ENCODE data around the gene CAGE1.

The CAGE1 gene

DNA sequence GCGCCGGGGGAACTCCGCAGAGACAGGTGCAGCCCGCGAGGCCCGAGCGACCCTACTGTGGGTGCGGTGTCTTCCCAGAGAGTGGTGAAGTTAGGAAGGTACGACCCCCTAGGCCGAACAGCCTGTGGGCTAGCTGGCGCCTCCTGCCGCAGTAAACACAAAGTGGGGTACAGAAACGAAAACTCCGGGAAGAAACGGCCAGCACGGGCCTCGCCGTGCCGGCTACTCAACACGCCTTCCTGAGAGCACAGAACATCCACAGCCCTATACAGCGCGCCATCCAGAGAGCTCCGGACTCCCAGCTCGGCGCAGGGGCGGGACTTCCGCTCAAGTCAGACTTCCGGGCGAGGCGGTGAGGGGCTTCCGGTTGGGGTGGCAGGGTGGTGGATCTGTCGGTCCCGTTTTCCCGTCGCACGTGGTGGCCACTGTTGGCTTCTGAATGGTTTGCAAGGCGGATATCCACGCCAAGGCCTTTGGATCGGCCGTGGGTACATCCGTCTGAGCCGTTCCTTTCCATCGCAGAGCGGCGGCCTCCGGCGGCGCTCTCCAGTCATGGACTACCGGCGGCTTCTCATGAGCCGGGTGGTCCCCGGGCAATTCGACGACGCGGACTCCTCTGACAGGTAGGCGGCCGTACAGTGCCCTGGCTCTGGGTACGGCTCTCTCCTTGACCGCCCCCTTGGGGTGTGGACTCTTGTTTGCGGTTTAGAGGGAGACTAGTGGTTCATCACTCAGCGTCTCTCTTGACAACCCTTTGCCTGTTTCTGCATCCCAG, at the start of gene CAGE1, which contains the start of gene RIOK1:
Gene CAGE1 (minus strand): TSS at position 292 of the 775 bp plus-strand sequence. CDS start 2,569 bp downstream, outside the sequence.
Gene RIOK1 (plus strand): TSS at position 358 of the 775 bp plus-strand sequence. CDS start 195 bp downstream, at position 553.
- DNase-seq (ENCODE audit: low read depth in 2 of 2), result peak; percentile 93

DNA sequence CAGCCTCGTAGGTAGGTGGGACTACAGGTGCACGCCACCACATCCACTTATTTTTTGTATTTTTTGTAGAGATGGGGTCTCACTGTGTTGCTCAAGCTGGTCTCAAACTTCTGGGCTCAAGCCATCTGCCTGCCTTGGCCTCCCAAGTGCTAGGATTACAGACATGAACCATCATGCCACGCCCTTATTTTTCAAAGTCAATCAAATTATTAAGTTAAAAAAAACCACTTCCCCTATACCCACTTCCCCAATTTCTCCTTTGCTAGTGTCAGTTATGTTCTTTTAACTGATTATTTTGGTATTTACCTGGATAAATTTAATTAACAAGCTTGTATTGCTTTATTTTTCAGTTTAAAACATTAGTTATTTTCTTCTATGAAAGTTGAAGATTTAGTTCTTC, 49.7 kb upstream of the CAGE1 start:
- no peak for DNase-seq (ENCODE audit: low read depth in 2 of 2)

DNA sequence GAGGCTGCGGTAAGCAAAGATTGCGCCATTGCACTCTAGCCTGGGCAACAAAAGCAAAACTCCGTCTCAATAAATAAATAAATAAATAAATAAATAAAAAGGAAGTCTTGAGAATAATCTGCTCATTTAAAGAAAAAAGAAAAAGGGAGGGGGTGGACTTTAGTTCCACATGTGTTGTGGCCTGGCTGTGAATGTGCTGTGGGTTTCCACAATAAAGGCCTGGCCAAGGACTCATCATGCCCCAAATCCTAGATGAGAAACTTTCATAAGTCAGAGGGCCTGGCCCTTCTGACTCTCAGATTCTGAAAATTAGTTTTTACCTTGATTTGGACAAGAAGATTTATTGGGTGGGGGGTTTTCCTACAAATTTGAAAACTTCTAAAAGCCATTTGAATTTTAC, 48.5 kb upstream of the CAGE1 start:
- DNase-seq (ENCODE audit: low read depth in 2 of 2), result no peak

DNA sequence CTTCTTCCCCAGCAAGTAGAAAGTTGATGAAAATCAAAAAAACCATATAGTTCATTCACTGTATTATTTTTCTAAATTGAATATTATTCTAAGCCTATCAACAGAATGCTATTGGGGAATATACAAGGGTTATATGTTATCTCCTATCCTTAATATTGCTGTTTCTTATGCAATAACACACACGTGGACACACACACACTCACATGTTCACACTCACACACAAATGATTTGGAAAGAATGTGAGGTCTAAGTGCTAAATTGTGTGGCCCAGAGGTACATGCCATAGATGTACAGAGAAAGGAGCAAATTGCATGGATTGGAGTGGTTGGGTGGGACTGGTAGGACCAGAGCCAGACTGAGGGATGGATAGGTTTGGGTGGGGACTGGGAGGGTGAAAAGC, 45.1 kb upstream of the CAGE1 start:
- DNase-seq (ENCODE audit: low read depth in 2 of 2), result no peak

DNA sequence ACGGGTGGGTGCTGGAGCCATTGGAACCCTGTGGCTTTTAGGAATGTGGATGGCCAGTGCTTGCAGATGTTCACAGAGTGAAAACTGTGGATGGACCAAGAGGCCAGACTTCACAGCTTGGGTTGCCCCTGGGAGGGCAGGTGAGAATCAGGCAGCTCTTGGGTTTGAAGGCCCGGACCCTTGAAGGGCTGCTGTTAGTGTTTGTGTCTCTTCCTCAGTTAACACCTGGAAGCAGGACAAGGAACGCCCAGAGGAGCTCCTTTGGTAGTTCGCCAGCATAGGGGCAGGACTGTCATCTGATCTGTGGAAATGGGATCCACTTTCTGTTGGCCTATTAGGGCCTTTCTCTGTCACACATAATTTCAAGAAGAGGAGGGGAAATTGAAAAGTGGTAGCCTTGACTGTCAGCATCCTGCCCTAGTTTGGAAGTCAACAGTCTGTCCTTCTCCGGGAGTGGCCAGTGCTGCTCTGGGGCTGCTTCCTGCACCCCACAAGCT, 43.6 kb upstream of the CAGE1 start:
- DNase-seq (ENCODE audit: low read depth in 2 of 2), result no peak

DNA sequence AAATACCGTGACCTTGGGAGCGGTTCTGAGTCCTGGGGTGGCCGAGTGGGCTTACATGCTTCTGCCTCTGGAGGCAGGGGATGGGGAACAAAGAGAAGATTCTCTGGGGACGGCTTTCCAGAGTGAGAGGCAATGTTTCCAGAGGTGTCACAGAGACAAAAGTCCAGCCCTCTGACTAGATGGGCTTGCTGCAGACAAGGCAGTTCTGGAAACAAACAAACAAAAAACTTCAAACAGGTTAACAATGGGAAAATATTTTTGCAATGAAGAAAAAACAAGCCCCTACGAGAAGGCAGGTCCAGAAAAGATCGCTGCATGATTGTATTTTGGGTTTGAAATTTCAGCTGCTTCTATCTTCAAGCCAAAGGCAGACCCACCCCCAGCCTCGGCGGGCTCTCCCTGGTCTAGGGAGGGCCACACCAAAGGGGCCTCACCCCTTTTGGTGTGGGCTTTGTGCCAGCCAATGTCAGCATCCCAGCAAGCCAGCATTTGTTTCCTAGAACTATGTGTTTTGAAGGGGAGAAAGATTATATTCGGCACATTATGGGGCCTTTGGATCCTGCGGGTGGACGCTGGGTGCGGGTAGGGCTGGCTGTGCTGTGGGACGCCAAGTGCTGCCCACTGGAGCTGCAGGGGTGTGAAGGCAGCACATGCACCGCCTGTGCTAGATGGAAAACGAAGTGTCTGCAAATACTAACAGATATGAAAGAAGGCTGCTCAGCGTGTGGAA, 43.0 kb upstream of the CAGE1 start:
- DNase-seq (ENCODE audit: low read depth in 2 of 2), result no peak

DNA sequence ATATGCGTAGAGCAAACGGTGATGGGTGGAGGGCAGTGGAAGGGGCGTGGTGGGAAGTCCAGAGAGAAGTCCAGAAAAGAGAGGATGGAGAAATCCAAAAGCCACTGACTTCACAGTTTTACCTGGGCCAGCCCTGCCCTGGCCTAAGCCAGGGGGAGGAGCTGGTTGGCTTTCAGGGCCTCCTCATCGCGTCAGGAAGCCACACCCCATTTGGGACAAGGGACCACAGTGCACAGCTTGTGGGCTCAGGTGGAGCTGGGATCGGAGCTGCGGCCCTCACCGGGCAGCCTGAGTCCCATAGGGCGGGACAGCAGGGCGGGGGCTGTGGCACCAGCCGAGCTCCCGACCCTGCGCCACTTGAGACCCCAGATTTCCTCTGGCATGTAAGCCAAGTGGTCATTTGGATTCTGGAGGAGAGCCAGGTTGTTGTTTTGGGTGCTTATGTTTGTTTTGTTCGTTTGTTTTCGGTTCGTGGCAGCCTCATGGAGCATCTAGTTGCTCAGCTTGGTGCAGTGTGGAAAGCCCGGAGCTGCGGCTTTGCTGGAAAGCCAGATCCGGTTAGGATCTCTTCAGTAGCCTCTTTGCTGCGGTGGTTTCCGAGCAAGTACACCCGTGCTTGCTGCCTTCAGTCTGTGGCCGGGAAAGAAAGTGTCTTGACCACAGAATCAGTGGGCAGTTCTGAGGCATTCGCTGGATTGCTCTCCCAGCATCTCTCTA, 42.3 kb upstream of the CAGE1 start:
- no peak for DNase-seq (ENCODE audit: low read depth in 2 of 2)

DNA sequence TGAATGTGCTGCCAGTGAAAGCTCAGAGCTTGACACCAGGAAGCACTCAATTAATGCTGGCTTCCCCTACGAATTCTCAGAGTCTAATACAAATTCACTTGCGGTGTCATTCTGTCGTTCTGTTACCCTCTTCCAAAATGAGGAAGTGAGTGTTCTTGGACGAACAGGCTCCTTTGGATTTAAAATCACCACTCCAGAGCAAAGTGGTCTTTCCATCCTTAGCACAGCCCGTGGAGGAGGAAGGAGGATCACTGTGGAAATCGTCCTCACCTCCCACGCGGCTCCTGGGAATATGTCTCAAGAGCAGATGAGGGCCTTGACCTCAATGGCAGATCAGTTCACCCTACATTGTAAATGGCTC, 41.8 kb upstream of the CAGE1 start:
- DNase-seq (ENCODE audit: low read depth in 2 of 2), result no peak

DNA sequence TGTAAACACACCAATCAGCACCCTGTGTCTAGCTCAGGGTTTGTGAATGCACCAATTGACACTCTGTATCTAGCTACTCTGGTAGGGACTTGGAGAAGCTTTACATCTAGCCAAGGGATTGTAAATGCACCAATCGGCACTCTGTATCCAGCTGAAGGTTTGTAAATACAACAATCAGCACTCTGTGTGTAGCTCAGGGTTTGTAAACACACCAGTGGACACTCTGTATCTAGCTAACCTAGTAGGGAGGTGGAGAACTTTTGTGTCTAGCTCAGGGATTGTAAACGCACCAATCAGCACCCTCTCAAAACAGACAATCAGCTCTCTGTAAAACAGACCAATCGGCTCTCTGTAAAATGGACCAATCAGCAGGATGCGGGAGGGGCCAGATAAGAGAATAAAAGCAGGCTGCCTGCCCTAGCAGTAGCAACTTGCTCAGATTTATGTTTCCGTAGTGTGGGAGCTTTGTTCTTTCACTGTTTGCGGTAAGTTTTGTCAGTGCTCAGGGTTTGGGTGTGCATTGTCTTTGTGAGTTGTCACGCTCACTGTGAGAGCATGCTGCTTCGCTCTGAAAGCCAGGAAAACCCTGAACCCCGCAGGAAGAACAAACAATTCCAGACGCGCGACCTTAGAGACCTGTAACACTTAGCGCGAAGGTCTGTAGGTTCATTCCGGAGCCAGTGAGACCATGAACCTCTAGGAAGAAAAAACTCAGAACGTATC, 37.1 kb upstream of the CAGE1 start:
- no peak for DNase-seq (ENCODE audit: low read depth in 2 of 2)

DNA sequence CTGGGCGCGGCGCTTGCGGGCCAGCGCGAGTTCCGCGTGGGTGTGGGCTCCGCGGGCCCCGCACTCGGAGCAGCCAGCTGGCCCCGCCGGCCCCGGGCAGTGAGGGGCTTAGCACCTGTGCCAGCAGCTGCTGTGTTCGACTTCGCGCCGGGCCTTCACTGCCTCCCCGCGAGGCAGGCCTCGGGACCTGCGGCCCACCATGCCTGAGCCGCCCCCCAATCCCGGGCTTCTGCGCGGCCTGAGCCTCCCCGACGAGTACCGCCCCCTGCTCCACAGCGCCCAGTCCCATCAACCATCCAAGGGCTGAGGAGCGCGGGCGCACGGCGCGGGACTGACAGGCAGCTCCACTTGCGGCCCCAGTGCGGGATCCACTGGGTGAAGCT, 36.3 kb upstream of the CAGE1 start:
- no peak for DNase-seq (ENCODE audit: low read depth in 2 of 2)

DNA sequence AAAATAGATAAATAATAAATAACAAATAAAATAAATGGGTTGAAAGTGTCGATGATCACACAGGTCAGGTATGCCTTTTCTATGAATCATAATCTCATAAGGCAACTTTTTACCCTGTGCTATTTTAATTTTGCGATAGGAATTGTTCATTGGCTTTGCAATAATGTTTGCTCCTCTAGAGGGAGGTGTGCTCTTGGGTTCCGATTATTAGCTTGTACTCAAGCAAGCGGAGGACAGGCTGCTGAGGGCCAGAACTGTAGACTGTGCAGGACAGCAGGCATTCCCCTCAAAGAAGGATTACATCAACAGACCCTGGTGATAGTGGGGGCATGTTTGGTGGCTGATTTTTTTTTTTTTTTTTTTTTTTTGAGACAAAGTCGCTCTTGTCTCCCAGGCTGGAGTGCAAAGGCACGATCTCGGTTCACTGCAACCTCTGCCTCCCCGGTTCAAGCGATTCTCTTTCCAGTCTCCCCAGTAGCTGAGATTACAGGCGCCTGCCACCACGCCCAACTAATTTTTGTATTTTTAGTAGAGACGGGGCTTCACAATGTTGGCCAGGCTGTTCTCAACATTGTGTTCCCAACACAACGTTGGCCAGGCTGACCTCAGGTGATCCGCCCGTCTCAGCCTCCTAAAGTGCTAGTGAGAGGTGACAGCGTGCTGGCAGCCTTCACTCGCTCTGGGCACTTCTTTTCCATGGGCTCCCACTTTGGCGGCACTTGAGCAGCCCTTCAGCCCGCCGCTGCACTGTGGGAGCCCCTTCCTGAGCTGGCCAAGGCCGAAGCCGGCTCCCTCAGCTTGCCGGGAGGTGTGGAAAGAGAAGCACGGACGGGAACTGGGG, 35.6 kb upstream of the CAGE1 start:
- no peak for DNase-seq (ENCODE audit: low read depth in 2 of 2)

DNA sequence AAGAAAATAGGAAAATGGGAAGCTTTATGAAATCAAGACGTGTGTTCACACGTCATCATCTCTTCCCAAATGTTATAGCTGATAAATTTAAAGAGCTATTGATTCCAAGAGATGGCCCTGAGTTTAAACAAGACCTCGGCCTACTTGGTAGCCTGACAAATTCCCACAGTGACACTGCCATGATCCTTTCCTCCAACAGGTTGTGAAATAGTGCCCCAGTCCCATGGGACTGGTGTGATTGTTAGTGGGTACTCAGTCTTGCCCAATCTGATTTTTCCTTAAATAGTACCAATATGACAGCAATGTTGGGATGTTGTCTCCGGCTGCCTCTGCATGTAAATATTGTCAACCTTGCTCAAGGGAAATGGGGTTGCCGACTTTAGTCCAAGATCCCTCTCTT, 34.5 kb upstream of the CAGE1 start:
- DNase-seq (ENCODE audit: low read depth in 2 of 2), result no peak

DNA sequence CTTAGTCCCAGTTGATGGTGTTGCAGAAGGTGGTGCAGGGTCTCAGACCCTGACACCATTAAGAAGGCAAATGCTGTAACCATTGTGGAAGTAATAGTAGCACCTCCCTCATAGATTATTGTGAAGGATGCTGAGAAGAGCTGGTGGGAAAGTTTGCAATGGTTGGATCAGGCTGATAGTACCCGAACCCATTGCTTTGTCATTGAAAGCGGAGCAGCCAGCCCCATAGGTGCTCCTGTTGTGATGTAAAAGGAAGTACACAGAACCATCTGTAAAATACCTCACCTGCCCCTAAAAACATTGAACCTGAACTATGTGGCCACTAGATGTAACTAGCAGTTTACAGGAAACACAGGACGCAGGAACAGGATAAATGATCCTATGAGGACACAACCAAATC, 31.5 kb upstream of the CAGE1 start:
- DNase-seq (ENCODE audit: low read depth in 2 of 2), result no peak

DNA sequence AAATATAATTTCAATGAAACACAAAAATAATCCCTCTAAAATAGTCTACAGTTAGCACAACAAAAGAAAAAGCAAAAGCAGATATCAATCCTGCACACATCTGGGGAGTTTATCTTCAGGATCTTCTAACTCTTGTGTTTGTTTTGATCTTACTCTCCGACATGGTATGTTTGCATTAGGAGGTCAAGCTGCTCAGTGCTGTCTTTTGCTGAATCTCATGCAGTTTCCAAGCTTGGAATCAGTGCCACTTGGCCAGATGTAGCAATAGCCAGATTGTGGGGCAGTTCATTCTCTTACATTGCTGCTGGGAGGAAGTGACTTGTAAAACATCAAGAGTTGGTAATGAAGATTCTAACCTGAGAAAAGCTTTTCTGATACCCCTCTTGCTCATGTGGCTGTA, 29.5 kb upstream of the CAGE1 start:
- no peak for DNase-seq (ENCODE audit: low read depth in 2 of 2)

DNA sequence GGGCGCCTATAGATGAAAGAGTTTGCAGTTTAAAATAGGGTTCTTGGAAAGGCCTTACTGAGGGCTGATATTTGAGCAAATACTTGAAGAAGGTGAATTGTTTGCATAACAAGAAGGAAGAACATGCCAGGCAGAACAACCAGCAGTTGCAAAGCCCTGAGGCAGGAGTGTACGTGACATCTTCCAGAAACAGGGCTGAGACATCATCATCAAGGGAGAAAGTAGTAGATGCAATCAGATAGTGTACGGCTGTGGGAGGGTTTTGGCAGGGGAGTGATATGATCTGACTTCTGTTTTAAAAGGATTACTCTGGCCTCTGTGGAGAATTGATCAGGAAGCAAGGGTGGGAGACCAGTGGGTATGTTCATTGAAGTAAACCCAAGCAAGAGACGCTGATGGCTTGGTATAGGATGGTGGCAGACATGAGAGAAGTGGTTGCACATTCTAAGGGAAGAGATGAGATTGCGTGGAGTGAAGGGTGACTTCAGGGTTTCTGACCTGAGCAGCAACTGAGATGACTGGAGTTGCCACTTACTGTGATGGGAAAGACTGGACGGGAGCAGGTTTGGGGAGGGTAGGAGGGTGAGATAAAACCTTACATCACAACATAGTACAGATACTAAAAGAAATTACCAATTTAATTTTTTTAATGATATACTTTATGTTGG, 28.8 kb upstream of the CAGE1 start:
- DNase-seq (ENCODE audit: low read depth in 2 of 2), result no peak

DNA sequence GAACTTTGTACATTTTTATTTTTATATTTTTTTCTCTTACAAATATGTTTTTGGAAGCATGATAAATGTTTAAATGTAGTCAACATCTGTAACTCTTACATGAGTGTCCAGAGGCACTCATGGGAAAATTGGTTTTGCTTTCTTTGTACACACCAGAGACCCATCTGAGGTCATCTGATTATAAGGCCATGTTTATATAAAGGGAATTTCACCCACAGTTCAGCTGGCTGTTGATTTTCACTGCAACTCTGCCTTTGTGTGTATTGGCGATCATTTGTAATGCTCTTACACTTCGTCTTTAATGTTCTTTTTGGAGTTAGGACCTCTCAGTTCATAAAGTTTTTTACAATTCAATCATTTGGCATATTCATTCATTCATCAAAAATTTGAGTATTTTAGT, 28.1 kb upstream of the CAGE1 start:
- DNase-seq (ENCODE audit: low read depth in 2 of 2), result no peak

DNA sequence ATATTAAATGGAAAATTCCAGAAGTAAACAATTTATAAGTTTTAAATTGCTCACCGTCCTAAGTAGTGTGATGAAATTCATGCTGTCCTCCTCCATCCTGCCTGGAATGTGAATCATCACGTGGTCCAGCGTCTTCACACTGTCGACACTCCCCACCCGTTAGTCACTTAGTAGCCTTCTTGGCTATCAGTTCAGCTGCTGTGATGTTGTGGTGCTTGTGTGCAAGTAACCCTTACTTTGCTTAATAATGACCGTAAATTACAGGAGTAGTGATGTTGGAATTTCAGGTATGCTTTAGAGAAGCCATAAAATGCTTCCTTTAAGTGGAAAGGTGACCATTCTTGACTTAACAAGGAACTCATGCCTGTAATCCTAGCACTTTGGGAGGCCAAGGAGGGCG, 25.3 kb upstream of the CAGE1 start:
- no peak for DNase-seq (ENCODE audit: low read depth in 2 of 2)

DNA sequence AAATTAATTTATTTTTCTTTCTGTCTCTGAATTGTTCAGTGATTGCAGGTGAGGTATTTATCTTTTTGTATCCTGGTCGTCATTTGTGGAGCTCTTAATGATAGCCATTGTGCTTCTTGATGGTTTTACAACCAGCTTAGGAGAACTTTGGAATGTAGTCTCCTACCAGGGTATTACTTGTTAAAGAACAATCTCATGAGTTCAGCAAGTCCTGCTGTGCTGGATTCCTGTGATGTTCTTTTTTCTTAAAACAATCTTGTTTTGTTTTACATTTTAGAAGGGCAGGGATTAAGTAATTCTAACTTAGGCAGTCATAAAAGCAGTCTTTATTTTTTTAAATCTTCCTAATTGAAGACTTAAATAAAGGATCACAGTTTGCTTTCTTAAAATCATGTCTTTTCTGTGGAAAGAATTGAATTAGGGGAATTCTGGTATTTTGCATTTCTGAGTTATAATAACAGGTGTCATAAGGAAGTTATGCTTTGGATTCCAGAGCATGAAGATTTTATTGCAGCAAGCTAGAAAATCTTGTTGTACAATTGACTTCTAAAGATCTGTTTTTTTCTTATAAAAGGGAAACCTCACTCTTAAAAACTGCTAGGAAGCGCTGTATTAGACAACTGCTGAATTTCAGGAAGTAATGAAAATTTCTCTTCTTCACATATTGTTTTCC, 23.7 kb upstream of the CAGE1 start:
- DNase-seq (ENCODE audit: low read depth in 2 of 2), result no peak

DNA sequence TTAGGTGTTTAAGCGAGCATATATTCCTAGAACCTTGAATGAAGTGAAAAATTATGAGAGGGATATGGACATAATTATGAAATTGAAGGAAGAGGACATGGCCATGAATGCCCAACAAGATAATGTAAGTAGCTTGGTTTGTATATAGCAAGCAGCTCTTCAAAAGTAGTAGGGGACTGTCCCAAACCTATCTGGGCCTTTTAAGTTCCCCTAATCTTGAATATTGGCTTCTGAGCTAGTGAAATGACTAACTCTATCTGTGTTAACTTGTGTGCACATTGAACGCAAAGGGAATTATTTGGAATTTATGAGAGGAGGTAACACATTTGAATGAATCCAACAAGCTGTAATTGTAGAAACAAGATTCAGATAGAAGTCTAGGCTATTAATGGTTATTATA, 21.8 kb upstream of the CAGE1 start:
- no peak for DNase-seq (ENCODE audit: low read depth in 2 of 2)

DNA sequence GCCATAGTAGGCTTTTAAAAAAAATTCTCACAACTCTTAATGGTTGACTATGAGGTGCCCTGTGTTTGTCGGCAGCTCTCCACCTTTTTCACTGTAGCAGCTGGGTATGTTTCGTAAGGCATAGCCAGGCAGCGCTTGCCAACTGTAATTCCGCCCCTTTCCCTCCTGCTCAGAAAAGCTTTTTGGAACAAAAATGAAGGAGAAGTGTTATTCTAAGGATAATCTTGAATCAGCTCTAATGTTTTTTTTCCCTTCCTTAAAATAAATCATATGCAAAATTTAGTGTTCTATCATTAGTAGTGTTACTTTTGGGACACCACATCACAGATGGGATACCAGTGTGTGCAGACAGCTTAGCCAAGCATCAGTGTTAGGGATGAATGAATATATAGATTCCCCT, 21.3 kb upstream of the CAGE1 start:
- DNase-seq (ENCODE audit: low read depth in 2 of 2), result no peak

Measured in activated CD4-positive, alpha-beta T cell treated with anti-CD3 and anti-CD28 coated beads for 24 hours (primary cell).